Measurements from ENCODE around the gene HLA-DMB.

HLA-DMB gene

DNA sequence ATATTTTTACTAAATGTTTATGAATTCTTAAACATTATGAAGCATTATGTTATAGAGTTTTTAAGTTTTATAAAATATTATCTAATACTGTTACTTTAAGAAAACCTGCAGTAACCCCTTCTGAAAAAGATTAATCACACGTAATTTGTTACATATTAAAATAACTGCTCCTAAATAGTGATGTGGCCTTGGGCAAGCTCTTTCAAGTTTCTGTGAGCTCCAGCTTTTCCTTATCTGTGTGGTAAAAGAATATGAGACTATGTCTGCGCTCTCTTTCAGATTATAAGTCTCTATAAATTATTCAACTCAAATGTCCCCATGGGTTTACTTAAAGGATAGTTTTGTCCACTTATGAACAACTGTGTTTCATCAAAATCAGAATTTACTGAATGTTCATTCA is 31.9 kb downstream of the HLA-DMB start:
- DNase-seq (ENCODE audit: low spot score) = no peak

DNA sequence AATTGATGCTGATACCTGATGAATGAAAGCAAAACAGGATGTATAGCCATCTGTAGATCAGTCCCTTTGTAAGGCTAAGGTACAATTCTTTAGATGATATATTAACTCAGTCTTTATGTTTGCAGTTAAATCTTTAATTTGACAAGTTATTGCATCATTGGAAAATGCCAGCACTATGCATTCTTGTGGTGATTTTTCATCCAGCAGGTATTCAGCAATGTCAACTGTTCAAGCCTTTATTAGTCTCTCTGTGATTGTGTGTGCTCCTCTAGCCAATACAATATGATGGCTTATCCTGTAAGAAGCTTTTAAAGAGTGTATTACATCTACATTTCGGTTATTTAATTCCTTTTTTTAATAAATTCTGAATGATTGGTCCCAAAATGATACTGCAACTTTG is 34.3 kb downstream of the HLA-DMB start:
- no peak for DNase-seq (ENCODE audit: low spot score)

DNA sequence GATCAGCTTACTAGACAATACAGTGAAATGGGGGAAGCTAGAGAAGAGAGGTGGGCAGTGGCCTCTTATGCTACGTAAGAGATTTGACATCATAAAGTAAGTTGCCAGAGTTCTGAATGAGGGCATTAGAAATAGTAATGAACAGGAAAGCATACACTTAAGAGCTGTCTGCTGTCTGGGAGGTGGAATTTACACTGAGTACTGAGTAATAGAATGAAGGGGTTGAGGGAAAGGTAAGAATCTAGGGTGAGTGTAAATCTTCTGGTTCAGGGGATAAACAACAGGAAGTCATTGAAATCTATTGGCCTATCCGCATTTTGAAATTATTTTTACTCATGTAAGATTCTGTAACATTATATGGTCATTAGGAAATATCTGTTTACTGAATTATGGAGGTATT is 35.8 kb downstream of the HLA-DMB start:
- no peak for DNase-seq (ENCODE audit: low spot score)

DNA sequence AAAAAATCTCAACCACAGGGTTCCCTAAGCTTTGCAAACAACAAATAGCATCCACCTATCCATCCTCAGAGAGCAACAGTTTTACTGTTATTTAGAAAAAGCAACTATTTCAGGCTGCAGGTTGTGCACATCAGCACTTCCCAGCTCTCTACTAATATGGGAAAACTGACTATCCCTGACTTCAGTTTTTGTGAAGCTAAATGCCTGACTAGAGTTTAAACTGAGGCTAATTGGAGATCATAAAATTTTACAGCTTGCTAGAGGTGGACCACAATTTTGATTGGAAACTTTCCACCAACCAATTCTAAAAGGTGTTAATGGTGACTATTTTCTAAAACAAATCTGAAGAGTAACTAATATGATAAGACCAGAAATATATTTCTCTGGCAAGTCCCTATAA is 36.9 kb downstream of the HLA-DMB start:
- DNase-seq (ENCODE audit: low spot score) = no peak

DNA sequence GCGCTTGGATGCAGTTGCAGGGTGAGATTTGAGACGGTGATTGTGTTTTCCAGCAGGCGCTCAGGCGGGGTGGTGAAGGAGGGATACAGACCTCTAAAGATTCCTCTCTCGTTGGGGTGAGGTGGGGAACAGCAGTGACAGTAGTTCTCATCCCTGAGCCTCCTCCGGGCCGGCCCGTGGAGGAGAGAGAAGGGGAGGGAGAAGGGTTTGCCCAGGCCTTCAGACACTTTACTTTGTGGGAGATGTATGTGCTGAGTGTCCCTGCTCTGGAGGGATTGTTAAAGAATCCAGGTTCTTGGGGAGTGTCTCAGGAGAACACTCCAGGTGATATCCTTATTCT is 45.9 kb downstream of the HLA-DMB start:
- no peak for DNase-seq (ENCODE audit: low spot score)

DNA sequence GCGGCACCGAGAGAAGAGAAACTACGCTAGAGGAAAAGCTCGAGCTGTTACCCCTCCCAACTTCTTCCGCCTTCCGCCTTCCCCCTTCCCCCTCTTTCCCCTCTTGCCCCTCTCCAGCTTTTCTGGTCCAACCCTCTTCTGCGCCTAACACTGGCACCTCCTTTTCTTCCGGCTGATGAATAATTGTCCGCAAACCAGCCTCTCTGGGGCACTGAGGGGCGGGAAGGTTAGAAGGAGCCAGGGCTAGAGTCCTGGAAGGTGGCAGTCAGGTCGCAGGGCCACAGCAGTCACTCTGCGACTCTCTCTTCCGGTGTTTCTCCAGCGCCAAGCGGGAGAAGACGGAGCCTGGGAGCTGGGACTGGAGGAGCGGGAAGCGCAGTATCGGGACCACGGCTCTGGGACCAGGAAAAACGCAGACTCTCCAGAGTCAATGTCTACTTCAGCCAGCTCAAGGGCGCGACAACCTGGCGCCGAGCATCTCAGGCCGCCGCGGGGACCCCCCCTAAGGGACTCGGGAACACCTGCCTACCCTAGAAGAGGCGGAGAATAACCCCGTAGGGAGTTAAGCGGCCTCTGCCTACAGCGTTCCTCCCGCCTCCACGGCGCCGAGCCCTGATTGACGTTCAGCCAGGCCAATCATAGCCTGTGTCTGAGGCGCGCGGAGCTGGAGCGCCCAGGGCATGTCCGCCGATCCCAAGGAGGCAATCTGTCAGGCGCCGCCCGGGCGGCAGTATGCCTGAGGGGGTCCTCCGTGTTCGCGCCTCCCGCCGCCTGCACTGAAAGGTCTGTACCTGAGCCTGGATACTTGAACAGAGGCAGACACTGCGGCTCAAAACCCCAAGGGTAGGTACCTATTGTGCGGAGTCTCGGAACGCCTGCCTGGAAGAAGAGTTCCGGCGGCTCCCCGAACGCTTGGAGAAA is 46.5 kb downstream of the HLA-DMB start:
- DNase-seq (ENCODE audit: low spot score) = peak; percentile 90

DNA sequence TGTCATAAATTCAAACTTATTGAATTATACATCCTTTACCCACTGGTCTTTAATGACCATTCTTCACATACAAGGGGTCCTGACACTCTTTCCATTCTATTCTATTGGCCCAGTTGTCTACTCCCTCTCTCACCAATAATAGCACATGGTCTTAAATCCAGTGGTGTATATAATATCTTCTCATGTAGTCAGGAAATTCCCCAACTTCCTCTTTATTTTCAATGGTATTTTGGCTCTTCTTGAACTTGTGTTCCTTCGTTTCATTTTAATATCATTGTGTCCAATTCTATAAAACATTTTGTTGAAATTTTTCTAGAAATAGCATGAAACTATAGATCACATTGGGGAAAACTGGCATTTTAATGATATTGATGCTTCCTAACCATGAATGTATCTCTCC is 50.0 kb downstream of the HLA-DMB start:
- no peak for DNase-seq (ENCODE audit: low spot score)

DNA sequence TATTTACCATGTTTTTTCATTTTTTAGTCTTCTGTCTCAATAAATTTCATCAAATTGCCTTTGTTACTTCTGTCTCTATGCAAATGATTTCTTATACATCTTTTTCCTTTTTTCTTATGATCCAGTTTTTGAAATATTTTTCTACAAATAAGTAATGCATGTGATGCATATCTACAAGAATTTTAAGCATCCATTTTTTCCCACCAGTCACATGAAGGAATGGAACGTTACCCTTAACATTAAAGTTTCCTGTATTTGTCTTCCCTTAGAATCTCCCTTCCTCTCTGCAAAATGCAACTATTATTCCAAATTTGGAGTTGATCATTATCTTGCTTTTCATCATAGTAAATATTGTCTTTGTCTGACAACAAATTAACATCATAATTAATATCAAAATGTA is 51.3 kb downstream of the HLA-DMB start:
- DNase-seq (ENCODE audit: low spot score) = no peak

DNA sequence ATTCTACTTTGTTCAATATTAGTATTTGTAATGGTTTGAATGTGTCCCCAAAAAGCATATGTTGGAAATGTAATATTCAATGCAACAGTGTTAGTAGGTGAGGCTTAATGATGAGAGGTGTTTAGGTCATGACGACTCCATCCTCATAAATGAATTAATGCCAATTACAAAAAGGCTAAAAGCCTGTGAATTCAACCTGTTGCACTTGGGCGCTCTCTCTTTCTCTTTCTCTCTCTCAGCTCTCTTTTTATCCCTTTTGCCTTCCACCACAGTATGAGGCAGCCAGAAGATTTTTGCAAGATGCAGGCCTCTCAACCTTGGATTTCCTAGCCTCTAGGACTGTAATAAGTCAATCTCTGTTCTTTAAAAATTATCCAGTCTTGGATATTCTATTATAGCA is 52.3 kb downstream of the HLA-DMB start:
- DNase-seq (ENCODE audit: low spot score) = no peak

DNA sequence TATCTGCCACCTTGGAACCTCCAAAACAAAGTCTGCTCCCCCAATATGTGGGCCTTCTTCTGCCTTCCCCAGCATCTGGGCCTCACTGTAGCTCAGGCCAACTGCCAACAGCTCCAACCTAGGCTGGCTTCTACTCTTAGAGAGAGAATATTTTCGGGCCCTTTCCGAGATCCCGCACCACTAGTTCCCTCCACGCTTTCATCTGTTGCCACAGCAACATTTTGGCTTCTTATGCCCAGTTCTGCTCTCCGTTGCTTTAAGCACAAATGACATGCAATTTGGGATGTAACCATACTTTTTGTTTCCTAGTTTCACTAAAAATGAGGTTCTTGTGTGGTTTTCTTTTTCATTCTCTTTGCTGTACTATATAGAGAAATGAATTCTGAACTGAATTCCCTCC is 53.2 kb downstream of the HLA-DMB start:
- DNase-seq (ENCODE audit: low spot score) = no peak

DNA sequence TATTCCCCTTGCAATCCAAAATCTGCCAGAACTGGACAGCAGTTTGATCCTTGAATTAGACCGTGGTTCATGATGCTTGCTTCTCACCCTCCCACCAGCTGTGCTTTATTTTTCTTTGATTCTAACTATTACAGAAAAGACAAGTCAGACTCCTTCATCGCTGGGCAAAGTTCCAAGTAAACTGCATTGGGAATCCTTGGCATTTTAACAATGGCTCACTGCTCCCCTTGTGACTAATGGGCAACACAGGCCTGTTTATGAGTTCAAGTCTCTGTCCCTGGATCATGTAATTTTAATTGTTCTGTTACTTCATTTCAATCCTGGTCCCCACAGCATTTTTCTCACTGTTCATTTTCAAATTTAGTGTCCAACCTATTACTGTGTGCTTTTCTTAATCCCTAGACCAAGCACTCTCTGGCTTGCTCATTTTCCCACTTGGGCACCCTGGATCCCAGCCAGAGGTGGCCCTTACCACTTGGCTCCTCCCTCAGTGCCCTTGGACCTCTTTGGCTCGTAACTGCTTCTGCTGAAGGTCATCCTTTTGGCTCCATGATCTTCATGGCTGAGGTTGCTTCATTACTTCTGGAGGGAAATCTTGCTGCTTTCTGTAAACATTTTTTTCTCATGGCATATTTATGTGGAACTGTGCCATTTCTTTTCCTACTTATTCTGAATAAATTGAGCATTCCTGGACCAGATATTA is 54.0 kb downstream of the HLA-DMB start:
- no peak for DNase-seq (ENCODE audit: low spot score)

DNA sequence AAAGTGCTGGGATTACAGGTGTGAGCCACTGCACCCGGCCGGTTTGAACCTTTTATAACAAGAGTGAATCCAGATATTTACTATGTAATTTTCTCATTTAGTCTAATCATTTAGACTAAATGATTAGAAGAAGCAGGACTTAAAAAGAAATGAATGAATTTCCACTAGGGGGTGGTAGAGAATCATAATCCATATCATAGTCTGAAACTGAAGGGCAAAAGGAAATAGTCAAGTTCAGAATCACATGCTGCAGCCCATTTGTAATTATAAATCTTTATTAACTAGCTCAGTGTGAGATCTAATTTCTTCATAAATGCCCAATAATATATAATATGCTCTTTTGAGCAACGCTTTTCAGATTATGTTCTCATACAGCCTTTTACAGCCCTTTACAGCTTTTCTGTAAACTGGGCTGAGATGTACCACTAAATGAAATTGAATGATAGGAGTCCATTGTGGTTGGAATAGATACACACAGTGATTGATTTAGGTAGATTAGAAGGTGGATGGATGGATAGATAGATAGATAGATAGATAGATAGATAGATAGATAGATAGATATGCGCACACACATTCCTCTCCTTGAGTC is 55.0 kb downstream of the HLA-DMB start:
- peak; percentile 81 for DNase-seq (ENCODE audit: low spot score)

Data from hematopoietic multipotent progenitor cell treated with erythropoietin and hydrocortisone succinate and interleukin-3 and kit ligand, for 17 days (in vitro differentiated cells).